ENCODE results near the gene RNGTT.
"Not testable (repeated sequence)": the region's sequence is repeated elsewhere in the genome, so short reads cannot be mapped to it uniquely, and the experiment has no call there.

Gene RNGTT

DNA sequence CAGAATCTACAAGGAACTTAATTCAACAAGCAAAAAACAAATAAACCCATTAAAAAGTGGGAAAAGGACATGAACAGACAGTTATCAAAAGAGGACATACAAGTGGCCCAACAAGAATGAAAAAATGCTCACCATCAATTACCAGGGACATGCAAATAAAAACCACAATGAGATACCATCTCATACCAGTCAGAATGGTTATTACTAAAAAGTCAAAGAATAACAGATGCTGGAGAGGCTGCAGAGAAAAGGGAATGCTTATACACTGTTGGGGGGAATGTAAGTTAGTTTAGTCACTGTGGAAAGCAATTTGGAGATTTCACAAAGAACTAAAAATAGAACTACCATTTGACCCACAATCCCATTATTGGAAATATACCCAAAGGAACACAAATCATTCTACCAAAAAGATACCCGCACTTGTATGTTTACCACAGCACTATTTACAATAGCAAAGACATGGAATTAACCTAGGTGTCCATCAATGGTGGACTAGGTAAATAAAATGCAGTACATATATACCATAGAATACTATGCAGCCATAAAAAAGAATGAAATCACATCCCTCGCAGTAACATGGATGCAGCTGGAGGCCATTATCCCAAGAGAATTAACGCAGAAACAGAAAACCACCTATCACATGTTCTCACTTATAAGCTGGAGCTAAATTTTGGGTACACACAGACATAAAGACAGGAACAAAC lies 48.4 kb downstream of the RNGTT start:
- no peak for DNase-seq (ENCODE audit: extremely low read depth in 1 of 2, low read depth in 1 of 2)

GRCh38 chr6:88914180-88914579 lies 49.2 kb downstream of the RNGTT start:
- no peak for DNase-seq (ENCODE audit: extremely low read depth in 1 of 2, low read depth in 1 of 2)

DNA sequence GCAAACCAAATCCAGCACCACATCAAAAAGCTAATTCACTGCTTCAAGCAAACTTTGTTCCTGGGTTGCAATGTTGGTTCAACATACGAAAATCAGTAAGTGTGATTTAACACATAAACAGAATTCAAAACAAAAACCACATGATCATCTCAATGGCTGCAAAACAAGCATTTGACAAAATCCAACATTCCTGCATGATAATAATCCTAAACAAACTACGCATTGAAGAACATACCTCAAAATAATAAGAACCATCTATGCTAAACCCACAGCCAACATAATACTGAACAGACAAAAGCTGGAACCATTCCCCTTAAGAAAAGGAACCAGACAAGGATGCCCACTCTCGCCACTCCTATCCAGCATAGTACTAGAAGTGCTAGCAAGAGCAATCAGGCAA lies 49.9 kb downstream of the RNGTT start:
- DNase-seq (ENCODE audit: extremely low read depth in 1 of 2, low read depth in 1 of 2) = no peak

GRCh38 chr6:88910922-88911778 lies 52.3 kb downstream of the RNGTT start:
- DNase-seq (ENCODE audit: extremely low read depth in 1 of 2, low read depth in 1 of 2) = no peak

DNA sequence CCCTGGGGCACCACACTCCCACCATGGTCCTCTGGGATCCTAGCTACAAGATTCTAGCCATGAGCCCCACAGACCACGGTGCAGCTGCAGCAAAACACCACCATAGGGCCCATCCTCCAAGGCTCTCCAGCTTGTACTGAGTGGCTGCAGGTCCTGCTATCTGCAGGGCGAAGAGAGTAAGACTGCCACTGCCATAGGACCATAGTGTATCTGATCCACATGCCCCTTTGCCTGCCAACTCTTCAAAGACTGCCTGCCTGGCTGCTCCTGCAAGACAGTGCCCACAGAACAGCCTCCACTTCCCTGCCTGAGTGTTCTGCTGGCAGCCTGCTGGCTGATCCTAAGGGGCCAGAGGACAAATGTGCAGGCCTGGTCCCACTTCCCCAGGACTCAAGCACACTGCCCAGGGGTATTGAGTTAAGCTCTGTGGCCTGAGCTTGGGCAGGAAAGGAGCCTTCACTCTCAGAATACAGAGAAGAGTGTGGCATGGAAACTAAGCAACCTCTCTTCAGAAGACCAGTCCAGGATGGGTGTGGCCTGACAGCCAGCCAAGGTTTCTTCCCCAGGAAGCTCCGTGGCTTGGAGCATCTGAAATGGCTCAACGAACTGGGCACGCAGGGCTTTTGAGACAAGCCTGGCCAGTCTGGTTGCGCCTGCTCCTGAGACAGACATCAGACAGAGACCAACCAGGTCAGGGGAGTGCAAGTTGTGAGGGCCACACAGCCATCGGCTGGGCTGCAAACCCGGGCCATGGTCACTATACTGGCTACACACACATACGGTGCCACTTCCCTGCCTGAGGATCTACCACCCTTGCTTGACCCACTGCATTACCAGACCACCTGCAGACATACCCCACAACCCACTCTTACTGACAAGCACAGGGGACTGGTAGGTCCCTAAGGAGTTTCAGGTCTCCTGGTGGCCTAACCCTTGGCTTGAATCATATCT lies 54.5 kb downstream of the RNGTT start:
- no peak for DNase-seq (ENCODE audit: extremely low read depth in 1 of 2, low read depth in 1 of 2)

DNA sequence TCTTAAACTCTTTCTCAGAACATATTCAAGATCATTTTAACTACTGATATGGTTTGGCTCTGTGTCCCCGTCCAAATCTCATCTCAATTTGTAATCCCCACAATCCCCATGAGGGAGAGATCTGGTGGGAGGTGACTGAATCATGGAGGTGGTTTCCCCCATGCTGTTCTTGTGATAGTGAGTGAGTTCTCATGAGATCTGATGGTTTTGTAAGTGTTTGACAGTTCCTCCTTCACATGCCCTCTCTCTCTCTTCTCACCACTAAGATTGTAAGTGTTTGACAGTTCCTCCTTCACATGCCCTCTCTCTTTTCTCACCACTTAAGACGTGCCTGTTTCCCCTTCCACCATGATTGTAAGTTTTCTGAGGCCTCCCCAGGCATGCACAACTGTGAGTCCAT lies 56.3 kb downstream of the RNGTT start:
- not testable (repeated sequence) for DNase-seq (ENCODE audit: extremely low read depth in 1 of 2, low read depth in 1 of 2)

GRCh38 chr6:88899569-88900316 lies 63.7 kb downstream of the RNGTT start:
- DNase-seq (ENCODE audit: extremely low read depth in 1 of 2, low read depth in 1 of 2) = no peak

GRCh38 chr6:88895911-88896310 lies 67.5 kb downstream of the RNGTT start:
- DNase-seq (ENCODE audit: extremely low read depth in 1 of 2, low read depth in 1 of 2) = no peak

DNA sequence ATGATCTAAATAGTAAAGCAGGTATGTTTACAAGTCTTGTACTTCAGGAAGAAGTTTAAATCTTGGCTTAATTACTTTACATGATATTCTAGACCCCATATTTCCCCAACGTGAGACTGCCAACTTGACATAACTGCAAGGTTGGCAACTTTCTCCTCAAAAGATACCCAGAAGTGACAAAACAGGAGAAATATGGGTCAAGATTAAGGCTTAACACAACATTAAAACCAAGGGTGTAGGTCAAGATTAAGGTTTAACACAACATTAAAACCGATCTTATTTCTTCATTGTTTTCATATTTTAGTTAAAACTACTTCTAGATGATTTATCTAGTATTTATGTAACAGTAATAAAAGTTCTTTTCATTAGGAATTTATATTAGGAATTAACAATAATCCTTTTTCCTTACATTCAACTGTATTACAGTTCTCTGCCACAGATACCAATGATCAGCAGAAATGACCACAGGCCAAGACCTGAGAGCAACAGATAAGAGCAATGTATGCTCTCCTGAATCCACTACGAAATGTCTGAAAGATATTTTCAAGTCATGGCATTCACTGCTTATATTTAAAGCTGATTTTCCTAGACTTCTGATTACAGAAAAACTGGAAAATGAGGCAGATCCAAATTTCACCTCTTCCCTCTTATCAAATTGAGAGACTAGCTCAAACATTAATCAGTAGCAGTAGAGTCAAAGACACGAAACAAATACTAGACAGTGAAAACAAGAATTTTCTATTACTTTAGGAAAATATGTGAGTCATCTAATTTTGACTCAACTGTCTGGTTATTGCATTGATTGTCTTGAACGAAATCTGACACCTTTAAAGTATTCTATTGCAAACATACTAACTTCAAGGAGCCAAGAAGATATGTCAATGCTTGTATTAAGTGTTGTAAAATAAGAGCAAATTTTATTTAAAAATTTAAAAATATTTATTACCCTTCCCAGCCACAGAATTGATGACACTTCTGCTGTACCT lies 72.3 kb downstream of the RNGTT start:
- no peak for DNase-seq (ENCODE audit: extremely low read depth in 1 of 2, low read depth in 1 of 2)

DNA sequence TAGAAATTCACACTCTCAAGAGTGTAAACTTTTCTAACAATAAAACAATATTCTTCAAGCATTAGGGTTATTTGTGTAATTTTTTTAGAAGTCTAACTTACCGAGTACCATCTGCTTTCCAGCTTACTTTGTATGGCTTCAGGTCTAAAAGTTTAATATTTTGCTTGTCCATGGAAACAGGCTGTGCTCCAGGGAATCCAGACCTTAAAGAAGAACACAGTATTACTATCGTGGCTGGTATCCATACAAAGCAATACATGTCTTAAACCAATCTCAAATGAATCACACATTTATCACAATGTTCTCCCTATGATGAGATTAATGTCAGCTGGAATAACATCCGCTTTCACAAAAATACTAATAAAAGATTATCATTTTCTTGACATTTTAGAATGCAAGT lies 73.0 kb downstream of the RNGTT start:
- DNase-seq (ENCODE audit: extremely low read depth in 1 of 2, low read depth in 1 of 2) = no peak

DNA sequence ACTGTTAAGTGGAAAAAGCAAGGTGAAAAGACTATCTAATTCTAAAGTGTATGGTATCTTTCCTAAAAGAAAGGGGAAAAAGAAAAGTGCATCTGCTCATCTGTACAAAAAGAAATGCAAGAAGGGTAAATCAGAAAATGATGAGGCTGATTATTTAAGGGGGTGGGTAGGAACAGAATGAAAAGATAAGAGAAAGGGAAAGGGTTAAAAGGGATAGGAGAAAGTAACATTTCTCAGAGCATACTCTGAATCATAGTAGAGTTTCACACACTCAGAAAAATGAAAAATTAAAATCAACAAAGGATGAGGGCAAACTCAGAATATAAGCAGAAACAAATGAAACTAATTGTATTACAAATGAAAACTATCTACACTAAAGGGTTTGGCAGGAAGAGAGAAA lies 79.1 kb downstream of the RNGTT start:
- DNase-seq (ENCODE audit: extremely low read depth in 1 of 2, low read depth in 1 of 2) = no peak

- DNase-seq (ENCODE audit: extremely low read depth in 1 of 2, low read depth in 1 of 2) = no peak
These were observed 80.9 kb downstream of the RNGTT start for GRCh38 chr6:88882536-88882935.

GRCh38 chr6:88881451-88881850 lies 82.0 kb downstream of the RNGTT start:
- DNase-seq (ENCODE audit: extremely low read depth in 1 of 2, low read depth in 1 of 2) = no peak

DNA sequence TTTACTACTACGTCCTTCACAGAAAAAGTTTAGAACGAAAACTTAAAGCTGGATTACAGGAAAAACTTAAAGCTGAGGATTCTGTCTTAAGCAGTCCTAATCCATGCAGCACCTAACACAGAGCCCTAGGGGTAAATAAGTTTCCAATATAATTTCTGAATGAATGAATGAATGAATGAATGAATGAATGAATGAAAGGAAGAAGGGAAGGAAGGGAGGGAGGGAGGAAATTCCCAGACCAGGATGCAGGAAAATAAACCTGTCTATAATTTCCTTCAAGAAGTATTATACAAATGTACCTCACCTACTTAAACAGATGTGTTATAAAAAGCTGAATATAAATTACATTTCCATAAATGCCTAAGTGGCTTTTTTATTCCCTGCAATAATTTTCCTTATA lies 83.4 kb downstream of the RNGTT start:
- DNase-seq (ENCODE audit: extremely low read depth in 1 of 2, low read depth in 1 of 2) = no peak

GRCh38 chr6:88877893-88878292 lies 85.5 kb downstream of the RNGTT start:
- DNase-seq (ENCODE audit: extremely low read depth in 1 of 2, low read depth in 1 of 2) = no peak

- no peak for DNase-seq (ENCODE audit: extremely low read depth in 1 of 2, low read depth in 1 of 2)
These were observed 90.5 kb downstream of the RNGTT start for GRCh38 chr6:88872962-88873361.

GRCh38 chr6:88871498-88871897 lies 91.9 kb downstream of the RNGTT start:
- no peak for DNase-seq (ENCODE audit: extremely low read depth in 1 of 2, low read depth in 1 of 2)

DNA sequence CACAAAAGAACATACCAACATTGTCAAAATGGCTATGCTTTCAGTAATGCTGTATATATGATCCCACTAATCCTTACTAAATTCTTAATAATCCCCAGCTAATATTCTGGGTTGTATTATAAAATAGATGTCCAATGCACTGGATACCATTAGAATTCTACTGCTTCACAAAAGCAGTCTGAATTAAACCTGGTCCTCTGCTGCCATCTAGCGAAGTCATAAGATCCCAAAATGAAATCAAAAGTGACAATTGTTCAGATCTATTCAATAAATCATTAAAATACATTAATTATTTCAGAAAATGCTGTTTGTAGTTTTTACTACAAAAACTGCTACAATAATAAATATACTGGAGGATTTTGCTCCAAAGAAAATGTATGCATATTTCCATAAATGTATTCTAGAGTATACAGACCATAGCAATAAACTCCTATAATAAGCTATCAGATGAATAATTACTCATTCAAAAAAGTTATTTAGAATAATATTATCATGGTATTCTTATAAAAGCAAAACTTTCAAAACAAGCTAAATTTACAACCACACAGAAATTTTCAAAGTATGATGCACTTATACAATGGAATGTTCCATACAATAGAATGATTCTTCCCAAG lies 92.6 kb downstream of the RNGTT start:
- peak in 1 of 2 donors; percentile 3 for DNase-seq (ENCODE audit: extremely low read depth in 1 of 2, low read depth in 1 of 2)
